HCT116 (cell line): ENCODE data around the gene GNB5. TPM values are rescaled to one million over a fixed set of nuclear protein-coding genes. Genes with fewer than 3 reads are reported as not detected.

ENCODE experiments used
- ATAC-seq: fragments of 200-7000 bp; cut with Tn5 transposase; 2 replicates; pipeline ENCODE4 v1.9.1; 2020; ENCODE audit warnings: mild to moderate bottlenecking, moderate library complexity
- BruUV-seq: library from RNA; stranded (reverse); fragments of 400-500 nt; replicated peaks from 2 replicates; lab custom pipeline; 2021; lab: Mats Ljungman, UMichigan
- CTCF ChIA-PET: fragments of 300-600 bp; sonication (Branson Sonifier 250); formaldehyde crosslinking; loops from one replicate; lab custom pipeline; 2021; ENCODE audit warnings: antibody characterized with exemption; lab: Charles Lee
- POLR2A ChIA-PET: fragments of 300-600, 350-600 bp; sonication (Branson Sonifier 250); formaldehyde crosslinking; loops from one replicate; lab custom pipeline; 2021; ENCODE audit warnings: antibody characterized with exemption; lab: Charles Lee
- RAD21 ChIA-PET, 2 experiments: fragments of 300-600 bp; sonication (Branson Sonifier 250); formaldehyde crosslinking; loops; one replicate each; lab custom pipeline; 2023; ENCODE audit warnings: low total read pairs in 2 of 2; ENCODE audit not compliant: uncharacterized antibody in 2 of 2, unreplicated experiment in 2 of 2, low non-redundant PET in 1 of 2; lab: Charles Lee
- DNase-seq: peaks from one replicate; pipeline ENCODE4 v3.0.0-alpha.2; 2010; ENCODE audit warnings: low read depth, low spot score
- H2AFZ ChIP-seq: fragments of 200-600 bp; shearing (Covaris generic), sonication (generic); 2 replicates; pipeline ENCODE4 v1.6.1; 2017; ENCODE audit warnings: low read depth, mixed run types, mixed read lengths, antibody characterized with exemption, low read length; ENCODE audit not compliant: poor library complexity, severe bottlenecking
- H3K27ac ChIP-seq: 2 replicates; pipeline ENCODE4 v1.5.1; 2012; ENCODE audit warnings: low read depth, low read length
- H3K27me3 ChIP-seq: fragments of 200-600 bp; sonication (generic); 2 replicates; pipeline ENCODE4 v1.6.1; 2016; ENCODE audit warnings: mixed run types, low read length, mixed read lengths; ENCODE audit not compliant: insufficient read depth
- H3K36me3 ChIP-seq, 2 experiments: fragments of 200-500 bp in 1 of 2; fragments of 200-600 bp in 1 of 2; sonication (Bioruptor generic) in 1 of 2; sonication (generic) in 1 of 2; 2 replicates each; pipeline versions ENCODE4 v1.5.1 to v1.6.1; 2014 to 2016; ENCODE audit warnings: low read length in 2 of 2, inconsistent platforms in 1 of 2, mixed read lengths in 1 of 2, mixed run types in 1 of 2; ENCODE audit not compliant: insufficient read depth in 2 of 2, control insufficient read depth in 1 of 2
- H3K4me1 ChIP-seq, 2 experiments: fragments of 200-600 bp in 1 of 2; sonication (generic) in 1 of 2; 2 replicates each; pipeline versions ENCODE4 v1.5.1 to v1.6.1; 2012 to 2017; ENCODE audit warnings: low read length in 2 of 2, inconsistent platforms in 1 of 2, mild to moderate bottlenecking in 1 of 2, mixed read lengths in 1 of 2, mixed run types in 1 of 2, moderate library complexity in 1 of 2; ENCODE audit not compliant: insufficient read depth in 2 of 2, control insufficient read depth in 1 of 2
- H3K4me2 ChIP-seq: fragments of 200-600 bp; sonication (generic); 2 replicates; pipeline ENCODE4 v1.6.1; 2017; ENCODE audit warnings: mixed run types, low read length, mixed read lengths
- H3K4me3 ChIP-seq, 2 experiments: fragments of 200-600 bp in 1 of 2; sonication (generic) in 1 of 2; replicated peaks in 1 of 2; 2 replicates each; pipeline ENCODE4 v1.5.1; 2011 to 2016; ENCODE audit warnings: low read length in 2 of 2, control low read depth in 1 of 2, low read depth in 1 of 2, mild to moderate bottlenecking in 1 of 2, mixed read lengths in 1 of 2, mixed run types in 1 of 2
- H3K79me2 ChIP-seq: fragments of 200-600 bp; sonication (generic); 2 replicates; pipeline ENCODE4 v1.6.1; 2017; ENCODE audit warnings: mild to moderate bottlenecking, mixed run types, low read length, moderate library complexity, mixed read lengths; ENCODE audit not compliant: insufficient read depth
- H3K9ac ChIP-seq: fragments of 200-600 bp; sonication (generic); 2 replicates; pipeline ENCODE4 v1.6.1; 2016; ENCODE audit warnings: low read length, mixed read lengths
- H3K9me2 ChIP-seq: fragments of 200-600 bp; sonication (generic), shearing (Covaris generic); 2 replicates; pipeline ENCODE4 v1.6.1; 2017; ENCODE audit warnings: mixed run types, mild to moderate bottlenecking, moderate library complexity; ENCODE audit not compliant: insufficient read depth
- H3K9me3 ChIP-seq, 2 experiments: fragments of 200-500 bp in 1 of 2; fragments of 200-600 bp in 1 of 2; sonication (Bioruptor generic) in 1 of 2; sonication (generic) in 1 of 2; 2 replicates each; pipeline ENCODE4 v1.6.1; 2014 to 2017; ENCODE audit warnings: low read length in 2 of 2, mixed read lengths in 2 of 2, inconsistent platforms in 1 of 2, low read depth in 1 of 2, mild to moderate bottlenecking in 1 of 2, mixed run types in 1 of 2, moderate library complexity in 1 of 2; ENCODE audit not compliant: control insufficient read depth in 1 of 2, insufficient read depth in 1 of 2
- H4K20me1 ChIP-seq: fragments of 200-600 bp; sonication (generic), shearing (Covaris generic); 2 replicates; pipeline ENCODE4 v1.6.1; 2017; ENCODE audit warnings: mixed run types, mild to moderate bottlenecking, moderate library complexity; ENCODE audit not compliant: insufficient read depth
- EGR1 ChIP-seq: IDR thresholded peaks from 2 replicates; pipeline ENCODE4 v1.6.1; 2012; ENCODE audit warnings: low read depth
- EZH2phosphoT487 ChIP-seq: fragments of 200-600 bp; IDR thresholded peaks from 2 replicates; pipeline ENCODE4 v1.6.1; 2018; ENCODE audit warnings: antibody characterized with exemption, borderline replicate concordance
- POLR2A ChIP-seq: IDR thresholded peaks from 2 replicates; pipeline ENCODE4 v1.7.0; 2011; ENCODE audit warnings: borderline replicate concordance; ENCODE audit not compliant: insufficient read depth, insufficient read length; ENCODE audit errors: extremely low read depth
- POLR2AphosphoS5 ChIP-seq: IDR thresholded peaks from 2 replicates; pipeline ENCODE4 v1.6.1; 2011; ENCODE audit warnings: mild to moderate bottlenecking, low read depth, low read length, moderate library complexity
- RAD21 ChIP-seq: IDR thresholded peaks from 2 replicates; pipeline ENCODE4 v1.6.1; 2012; ENCODE audit warnings: low read depth, mild to moderate bottlenecking
- SIN3A ChIP-seq: IDR thresholded peaks from 2 replicates; pipeline ENCODE4 v1.6.1; 2012; ENCODE audit warnings: low read depth
- SRF ChIP-seq: IDR thresholded peaks from 2 replicates; pipeline ENCODE4 v1.6.1; 2012; ENCODE audit warnings: low read depth
- TCF7L2 ChIP-seq: IDR thresholded peaks from 2 replicates; pipeline ENCODE4 v1.7.0; 2011; ENCODE audit warnings: borderline replicate concordance, inconsistent platforms; ENCODE audit not compliant: insufficient read depth, insufficient read length; ENCODE audit errors: extremely low read depth
- ZFX ChIP-seq: fragments of 450-650 bp; IDR thresholded peaks from 2 replicates; pipeline ENCODE4 v1.6.1; 2017
- ZNF274 ChIP-seq: fragments of 200-500 bp; sonication (Bioruptor generic); IDR thresholded peaks from 2 replicates; pipeline ENCODE4 v1.6.1; 2014; ENCODE audit warnings: mild to moderate bottlenecking, low read depth, low read length, inconsistent platforms
- intact Hi-C: fragments of 100-400 bp; cut with micrococcal nuclease; formaldehyde crosslinking; loops from 2 replicates; pipeline ENCODE4 v1.10.0; 2022
- total RNA-seq: library from RNA; stranded (reverse); gene quantifications from one replicate; pipeline ENCODE4 v1.2.1, GENCODE V29; 2021; ENCODE audit not compliant: unreplicated experiment
- TF ChIP-seq, protein P1 (sequence below): IDR thresholded peaks from 2 replicates; pipeline ENCODE4 v1.6.1; 2012
- TF ChIP-seq, protein P2 (sequence below): IDR thresholded peaks from 2 replicates; pipeline ENCODE4 v1.6.1; 2012; ENCODE audit warnings: low read depth
- TF ChIP-seq, protein P3 (sequence below), 3 experiments: fragments of 200-600 bp in 1 of 3; sonication (generic) in 1 of 3; IDR thresholded peaks in 2 of 3; conservative IDR thresholded peaks in 1 of 3; 2 replicates each; pipeline ENCODE4 v1.5.1; 2012 to 2017; ENCODE audit warnings: low read depth in 2 of 3, low read length in 2 of 3, antibody characterized with exemption in 1 of 3, borderline replicate concordance in 1 of 3, control low read depth in 1 of 3, mild to moderate bottlenecking in 1 of 3, mixed read lengths in 1 of 3, mixed run types in 1 of 3, moderate library complexity in 1 of 3; ENCODE audit not compliant: insufficient read depth in 1 of 3

GNB5 gene
- total RNA-seq, 1 experiment from 2014 or later, result 27.6 TPM

DNA sequence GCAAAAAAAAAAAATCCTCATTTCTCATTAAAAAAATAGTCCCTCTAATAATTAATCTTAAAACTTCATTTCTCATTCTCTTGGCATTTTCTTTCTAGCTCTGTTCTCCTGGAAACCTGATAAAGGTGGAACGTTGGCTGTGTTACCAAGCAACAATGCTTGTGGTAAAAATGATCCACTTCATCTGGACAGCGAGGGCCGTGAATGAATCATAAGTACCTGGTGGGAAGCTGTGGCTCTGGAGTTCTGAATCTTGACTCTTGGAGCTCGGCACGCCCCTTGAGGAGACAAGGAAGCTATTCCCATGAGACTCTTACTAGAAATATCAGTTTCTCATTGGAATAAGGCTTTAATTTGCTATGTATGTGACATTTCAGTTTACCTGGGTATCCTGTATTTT is 111.2 kb downstream of the GNB5 start:
- H3K4me3 ChIP-seq, result no peak overlapping the region
- H3K79me2 ChIP-seq, result no peaks in the 10 kb centered on the region
- ATAC-seq (no peak), DNase-seq (no peak)
- H3K27me3 ChIP-seq, result no peaks in the 10 kb centered on the region
- CTCF ChIA-PET, result no interaction called here
- POLR2A ChIA-PET, result interaction anchor here (0.6 to 1.0 kb wide), 2 partner anchors 59 to 108 kb away, joined by 3 to 5 read pairs; partner anchors contain the start of gene LEO1
- no peaks in the 10 kb centered on the region for H4K20me1 ChIP-seq
- BruUV-seq, result no TSS peak
- no peaks in the 10 kb centered on the region for H3K9me3 ChIP-seq
- RAD21 ChIA-PET, result interaction anchor here (0.7 to 1.1 kb wide), 2 partner anchors 24 to 60 kb away, joined by 3 read pairs; no protein-coding TSS in a partner anchor
- no peak overlapping the region for H3K27ac ChIP-seq
- no peaks in the 10 kb centered on the region for H3K36me3 ChIP-seq
- no peak overlapping the region for H3K9ac ChIP-seq
- TF ChIP-seq SRF (no peak), EGR1 (no peak), SIN3A (no peak), ZFX (no peak), POLR2A (no peak), RAD21 (no peak), ZNF274 (no peak), EZH2phosphoT487 (no peak), POLR2AphosphoS5 (no peak), TCF7L2 (no peak)
- TF ChIP-seq, protein P1, sequence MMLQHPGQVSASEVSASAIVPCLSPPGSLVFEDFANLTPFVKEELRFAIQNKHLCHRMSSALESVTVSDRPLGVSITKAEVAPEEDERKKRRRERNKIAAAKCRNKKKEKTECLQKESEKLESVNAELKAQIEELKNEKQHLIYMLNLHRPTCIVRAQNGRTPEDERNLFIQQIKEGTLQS, result no peak
- TF ChIP-seq, protein P2, sequence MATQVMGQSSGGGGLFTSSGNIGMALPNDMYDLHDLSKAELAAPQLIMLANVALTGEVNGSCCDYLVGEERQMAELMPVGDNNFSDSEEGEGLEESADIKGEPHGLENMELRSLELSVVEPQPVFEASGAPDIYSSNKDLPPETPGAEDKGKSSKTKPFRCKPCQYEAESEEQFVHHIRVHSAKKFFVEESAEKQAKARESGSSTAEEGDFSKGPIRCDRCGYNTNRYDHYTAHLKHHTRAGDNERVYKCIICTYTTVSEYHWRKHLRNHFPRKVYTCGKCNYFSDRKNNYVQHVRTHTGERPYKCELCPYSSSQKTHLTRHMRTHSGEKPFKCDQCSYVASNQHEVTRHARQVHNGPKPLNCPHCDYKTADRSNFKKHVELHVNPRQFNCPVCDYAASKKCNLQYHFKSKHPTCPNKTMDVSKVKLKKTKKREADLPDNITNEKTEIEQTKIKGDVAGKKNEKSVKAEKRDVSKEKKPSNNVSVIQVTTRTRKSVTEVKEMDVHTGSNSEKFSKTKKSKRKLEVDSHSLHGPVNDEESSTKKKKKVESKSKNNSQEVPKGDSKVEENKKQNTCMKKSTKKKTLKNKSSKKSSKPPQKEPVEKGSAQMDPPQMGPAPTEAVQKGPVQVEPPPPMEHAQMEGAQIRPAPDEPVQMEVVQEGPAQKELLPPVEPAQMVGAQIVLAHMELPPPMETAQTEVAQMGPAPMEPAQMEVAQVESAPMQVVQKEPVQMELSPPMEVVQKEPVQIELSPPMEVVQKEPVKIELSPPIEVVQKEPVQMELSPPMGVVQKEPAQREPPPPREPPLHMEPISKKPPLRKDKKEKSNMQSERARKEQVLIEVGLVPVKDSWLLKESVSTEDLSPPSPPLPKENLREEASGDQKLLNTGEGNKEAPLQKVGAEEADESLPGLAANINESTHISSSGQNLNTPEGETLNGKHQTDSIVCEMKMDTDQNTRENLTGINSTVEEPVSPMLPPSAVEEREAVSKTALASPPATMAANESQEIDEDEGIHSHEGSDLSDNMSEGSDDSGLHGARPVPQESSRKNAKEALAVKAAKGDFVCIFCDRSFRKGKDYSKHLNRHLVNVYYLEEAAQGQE, result no peak
- TF ChIP-seq, protein P3, sequence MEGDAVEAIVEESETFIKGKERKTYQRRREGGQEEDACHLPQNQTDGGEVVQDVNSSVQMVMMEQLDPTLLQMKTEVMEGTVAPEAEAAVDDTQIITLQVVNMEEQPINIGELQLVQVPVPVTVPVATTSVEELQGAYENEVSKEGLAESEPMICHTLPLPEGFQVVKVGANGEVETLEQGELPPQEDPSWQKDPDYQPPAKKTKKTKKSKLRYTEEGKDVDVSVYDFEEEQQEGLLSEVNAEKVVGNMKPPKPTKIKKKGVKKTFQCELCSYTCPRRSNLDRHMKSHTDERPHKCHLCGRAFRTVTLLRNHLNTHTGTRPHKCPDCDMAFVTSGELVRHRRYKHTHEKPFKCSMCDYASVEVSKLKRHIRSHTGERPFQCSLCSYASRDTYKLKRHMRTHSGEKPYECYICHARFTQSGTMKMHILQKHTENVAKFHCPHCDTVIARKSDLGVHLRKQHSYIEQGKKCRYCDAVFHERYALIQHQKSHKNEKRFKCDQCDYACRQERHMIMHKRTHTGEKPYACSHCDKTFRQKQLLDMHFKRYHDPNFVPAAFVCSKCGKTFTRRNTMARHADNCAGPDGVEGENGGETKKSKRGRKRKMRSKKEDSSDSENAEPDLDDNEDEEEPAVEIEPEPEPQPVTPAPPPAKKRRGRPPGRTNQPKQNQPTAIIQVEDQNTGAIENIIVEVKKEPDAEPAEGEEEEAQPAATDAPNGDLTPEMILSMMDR (IDR thresholded peaks at IDR 0.05 in 2 of 3, conservative IDR thresholded peaks at IDR 0.05 in 1 of 3; ENCODE audit: borderline replicate concordance in 1 of 3, insufficient read depth in 1 of 3, low read depth in 2 of 3, low read length in 2 of 3), result no peak
- no peak overlapping the region for H3K4me2 ChIP-seq
- peaks cover 0 to 13% of the 10 kb centered on the region in 2 experiments; a peak in 3 of 4 replicates for H3K4me1 ChIP-seq
- intact Hi-C loops, result no loop called here
- no peaks in the 10 kb centered on the region for H3K9me2 ChIP-seq
- H2AFZ ChIP-seq, result no peak overlapping the region
